Sigmoid colon (tissue), 7 donors: Measurements from ENCODE around the gene SARM1. TPM values are rescaled to one million over a fixed set of nuclear protein-coding genes. Genes with fewer than 3 reads are reported as not detected.

Source experiments
- DNase-seq: peaks from one replicate; pipeline ENCODE4 v3.0.0-alpha.2; 2019
- H3K27ac ChIP-seq, 4 donors: fragments of 200-600 bp; sonication (generic); one replicate each; pipeline ENCODE4 v1.5.1; 2016 to 2019; ENCODE audit warnings: mild to moderate bottlenecking in 1 of 4
- H3K27me3 ChIP-seq, 3 donors: fragments of 200-600 bp; sonication (generic); one replicate each; pipeline ENCODE4 v1.5.1; 2019; ENCODE audit warnings: mild to moderate bottlenecking in 1 of 3
- H3K36me3 ChIP-seq, 4 donors: fragments of 200-600 bp; sonication (generic); one replicate each; pipeline ENCODE4 v1.5.1; 2016 to 2019
- H3K4me1 ChIP-seq, 4 donors: fragments of 200-600 bp; sonication (generic); one replicate each; pipeline ENCODE4 v1.5.1; 2017 to 2019
- H3K4me3 ChIP-seq, 4 donors: fragments of 200-600 bp; sonication (generic); one replicate each; pipeline ENCODE4 v1.5.1; 2017 to 2019; ENCODE audit warnings: mild to moderate bottlenecking in 2 of 4, moderate library complexity in 1 of 4
- H3K9me3 ChIP-seq, 4 donors: fragments of 200-600 bp in 3 of 4; sonication (generic) in 3 of 4; one replicate each; pipeline versions ENCODE4 v1.5.1 to v1.6.1; 2013 to 2019
- CTCF ChIP-seq, 4 experiments: fragments of 450-650 bp in 3 of 4; fragments of 200-600 bp in 1 of 4; IDR thresholded peaks; one replicate each; pipeline ENCODE4 v1.5.1; 2016 to 2019; ENCODE audit warnings: antibody characterized with exemption in 4 of 4, mild to moderate bottlenecking in 3 of 4, moderate library complexity in 2 of 4
- EP300 ChIP-seq, 4 donors: sonication (generic); formaldehyde crosslinking; IDR thresholded peaks; one replicate each; pipeline ENCODE4 v1.6.1; 2017; ENCODE audit warnings: antibody characterized with exemption in 4 of 4
- POLR2A ChIP-seq, 2 donors: fragments of 450-650 bp; IDR thresholded peaks; one replicate each; pipeline ENCODE4 v1.6.1; 2016; ENCODE audit warnings: antibody characterized with exemption in 2 of 2, mild to moderate bottlenecking in 2 of 2, moderate library complexity in 2 of 2
- POLR2AphosphoS5 ChIP-seq, 4 donors: sonication (generic); formaldehyde crosslinking; IDR thresholded peaks; one replicate each; pipeline ENCODE4 v1.6.1; 2017; ENCODE audit warnings: antibody characterized with exemption in 4 of 4
- WGBS, 2 donors: extraction: QIAGEN DNeasy Blood & Tissue Kit; methylation state at CpG; one replicate each; pipeline ENCODE4 v1.1.7; 2013; 5-methylcytosine and 5-hydroxymethylcytosine counted together
- intact Hi-C: fragments of 100-400 bp; cut with DNase I; formaldehyde crosslinking; loops from one replicate; pipeline ENCODE4 v1.15.1; 2023
- polyA plus RNA-seq, 3 donors: library from polyadenylated mRNA; stranded (reverse); fragments of 200-250 nt; gene quantifications; one replicate each; pipeline ENCODE4 v1.2.3, GENCODE V29; 2013
- total RNA-seq, 4 donors: library from RNA; depleted of rRNA; stranded (reverse); fragments of >200 nt; gene quantifications; one replicate each; pipeline ENCODE4 v1.1.0, GENCODE V29; 2016
- donor health status: healthy with polysubstance abuse.
- donor health status: Bipolar disorder and iron deficiency.
- donor health status: healthy.

SARM1 gene
- total and polyA plus RNA-seq, 7 donors: 3.5 to 13.3 (median 8.6) TPM

- TF ChIP-seq POLR2A (IDR thresholded peaks at IDR 0.05) (no peak), EP300 (IDR thresholded peaks at IDR 0.05) (no peak), CTCF (IDR thresholded peaks at IDR 0.05) (no peak), POLR2AphosphoS5 (IDR thresholded peaks at IDR 0.05) (no peak)
- no peak overlapping the region for H3K4me3 ChIP-seq
- intact Hi-C loops: no loop called here
- WGBS, 2 donors: 82 to 90% methylated on average over 10 of the region's 10 CpGs
- no peaks in the 10 kb centered on the region for H3K27me3 ChIP-seq
- DNase-seq: no peak
- H3K4me1 ChIP-seq: no peaks in the 10 kb centered on the region
- H3K27ac ChIP-seq: no peak overlapping the region
- H3K36me3 ChIP-seq: peaks cover 13 to 87% (median 44%) of the 10 kb centered on the region in 4 donors
- no peaks in the 10 kb centered on the region for H3K9me3 ChIP-seq
Observed at GRCh38 chr17:28392491-28392890, 21.0 kb downstream of the SARM1 start.

- H3K27ac ChIP-seq: no peak overlapping the region
- no peak for DNase-seq
- 82 to 84% methylated on average over 7 of the region's 7 CpGs for WGBS, 2 donors
Observed at GRCh38 chr17:28394337-28395116, 23.0 kb downstream of the SARM1 start.

GRCh38 chr17:28395426-28395825 is 23.9 kb downstream of the SARM1 start:
- Histone ChIP-seq H3K9me3 (no peaks in the 10 kb centered on the region), H3K4me1 (no peaks in the 10 kb centered on the region), H3K27me3 (no peaks in the 10 kb centered on the region), H3K4me3 (no peak overlapping the region), H3K27ac (no peak overlapping the region), H3K36me3 (peaks cover 7 to 77% (median 24%) of the 10 kb centered on the region in 4 donors)
- 67 to 84% methylated on average over 2 of the region's 2 CpGs for WGBS, 2 donors
- intact Hi-C loops: no loop called here
- TF ChIP-seq POLR2A (IDR thresholded peaks at IDR 0.05) (no peak), EP300 (IDR thresholded peaks at IDR 0.05) (no peak), CTCF (IDR thresholded peaks at IDR 0.05) (no peak), POLR2AphosphoS5 (IDR thresholded peaks at IDR 0.05) (no peak)
- no peak for DNase-seq

More at GRCh38 chr17:28394337-28395116, 23.0 kb downstream of the SARM1 start:
- TF ChIP-seq POLR2A (IDR thresholded peaks at IDR 0.05): no peak
- no peak for TF ChIP-seq CTCF (IDR thresholded peaks at IDR 0.05)
- no peak for TF ChIP-seq EP300 (IDR thresholded peaks at IDR 0.05)
- no peak for TF ChIP-seq POLR2AphosphoS5 (IDR thresholded peaks at IDR 0.05)
- Histone ChIP-seq H3K9me3 (no peaks in the 10 kb centered on the region), H3K4me1 (no peaks in the 10 kb centered on the region), H3K27me3 (no peaks in the 10 kb centered on the region), H3K4me3 (no peak overlapping the region), H3K36me3 (peaks cover 11 to 86% (median 28%) of the 10 kb centered on the region in 4 donors)
- intact Hi-C loops: no loop called here

GRCh38 chr17:28395968-28396367 is 24.5 kb downstream of the SARM1 start:
- WGBS, 2 donors: 89 to 93% methylated on average over 6 of the region's 6 CpGs
- intact Hi-C loops: no loop called here
- Histone ChIP-seq H3K9me3 (no peaks in the 10 kb centered on the region), H3K27me3 (no peaks in the 10 kb centered on the region), H3K4me1 (no peaks in the 10 kb centered on the region), H3K36me3 (peaks cover 4 to 72% (median 19%) of the 10 kb centered on the region in 4 donors), H3K4me3 (no peak overlapping the region), H3K27ac (no peak overlapping the region)
- no peak for TF ChIP-seq CTCF (IDR thresholded peaks at IDR 0.05)
- no peak for TF ChIP-seq POLR2A (IDR thresholded peaks at IDR 0.05)
- TF ChIP-seq POLR2AphosphoS5 (IDR thresholded peaks at IDR 0.05): no peak
- no peak for TF ChIP-seq EP300 (IDR thresholded peaks at IDR 0.05)
- DNase-seq: no peak
